Ureter (tissue), 1 donor: Measurements from ENCODE around the gene NBPF1. TPM values are rescaled to one million over a fixed set of nuclear protein-coding genes. Genes with fewer than 3 reads are reported as not detected.
"Not testable (repeated sequence)": the region's sequence is repeated elsewhere in the genome, so short reads cannot be mapped to it uniquely, and the experiment has no call there.

Experiments used
- DNase-seq: peaks from one replicate; pipeline ENCODE4 v3.0.0-alpha.2; 2020; ENCODE audit warnings: low spot score
- total RNA-seq: library from RNA; stranded (reverse); gene quantifications from one replicate; pipeline ENCODE4 v1.2.4, GENCODE V29; 2023
- donor health status: DM: yes; HTN: yes; CAD: no.

Gene NBPF1
- 61.9 TPM for total RNA-seq

GRCh38 chr1:16613185-16614147, at the start of gene NBPF1:
Gene NBPF1 (minus strand): TSS chr1:16613564.
- peak; percentile 98 for DNase-seq

GRCh38 chr1:16658234-16658633, 44.9 kb upstream of the NBPF1 start:
- not testable (repeated sequence) for DNase-seq

GRCh38 chr1:16656981-16657683, 43.8 kb upstream of the NBPF1 start:
- not testable (repeated sequence) for DNase-seq

GRCh38 chr1:16656574-16656973, 43.2 kb upstream of the NBPF1 start:
- DNase-seq = not testable (repeated sequence)

GRCh38 chr1:16651560-16651959, 38.2 kb upstream of the NBPF1 start:
- DNase-seq = not testable (repeated sequence)

- peak; percentile 42 for DNase-seq
Observed at GRCh38 chr1:16649960-16650359, 36.6 kb upstream of the NBPF1 start.

GRCh38 chr1:16649390-16649789, 36.0 kb upstream of the NBPF1 start:
- peak; percentile 41 for DNase-seq

- peak; percentile 39 for DNase-seq
Observed at GRCh38 chr1:16648756-16649155, 35.4 kb upstream of the NBPF1 start.

- peak; percentile 8 for DNase-seq
Observed at GRCh38 chr1:16648250-16648649, 34.9 kb upstream of the NBPF1 start.

- DNase-seq = peak; percentile 49
Observed at GRCh38 chr1:16647179-16648176, 34.1 kb upstream of the NBPF1 start.

GRCh38 chr1:16646716-16647115, 33.4 kb upstream of the NBPF1 start:
- not testable (repeated sequence) for DNase-seq

GRCh38 chr1:16646061-16646664, 32.8 kb upstream of the NBPF1 start:
- DNase-seq = peak; percentile 43

- peak; percentile 54 for DNase-seq
Observed at GRCh38 chr1:16645271-16646060, 32.1 kb upstream of the NBPF1 start.

GRCh38 chr1:16644482-16645270, 31.3 kb upstream of the NBPF1 start:
- peak; percentile 99 for DNase-seq

GRCh38 chr1:16644193-16644481, 30.8 kb upstream of the NBPF1 start:
- no peak for DNase-seq

- peak; percentile 44 for DNase-seq
Observed at GRCh38 chr1:16643476-16644192, 30.3 kb upstream of the NBPF1 start.

GRCh38 chr1:16643001-16643411, 29.6 kb upstream of the NBPF1 start:
- peak; percentile 60 for DNase-seq

GRCh38 chr1:16642025-16642966, 28.9 kb upstream of the NBPF1 start:
- peak; percentile 44 for DNase-seq
